CD4-positive, alpha-beta T cell (primary cell): ENCODE measurements around the gene SF3A2. TPM values are rescaled to one million over a fixed set of nuclear protein-coding genes. Genes with fewer than 3 reads are reported as not detected.

Experiments
- ATAC-seq: fragments of 200-7000 bp; cut with Tn5 transposase; one replicate; pipeline ENCODE4 v1.10.0; 2022; ENCODE audit warnings: mild to moderate bottlenecking; ENCODE audit not compliant: poor library complexity
- CTCF ChIA-PET: fragments of 350-600 bp; sonication (Branson Sonifier 250); formaldehyde crosslinking; loops from one replicate; lab custom pipeline; 2021; ENCODE audit warnings: antibody characterized with exemption, inconsistent platforms; lab: Charles Lee
- POLR2A ChIA-PET: fragments of 350-600 bp; sonication (Branson Sonifier 250); formaldehyde crosslinking; loops from one replicate; lab custom pipeline; 2021; ENCODE audit warnings: antibody characterized with exemption, inconsistent platforms; lab: Charles Lee
- DNase-seq, 14 experiments: peaks; one replicate each; pipeline ENCODE4 v3.0.0-alpha.2; 2013 to 2020; ENCODE audit warnings: mixed read lengths in 2 of 14
- H3K27ac ChIP-seq, 2 donors: one replicate each; pipeline versions ENCODE4 v1.5.1 to v1.7.0; 2013; ENCODE audit warnings: low read length in 2 of 2, low read depth in 1 of 2, mild to moderate bottlenecking in 1 of 2
- H3K27me3 ChIP-seq, 2 experiments: 1 replicate in 1 of 2; 2 replicates in 1 of 2; pipeline versions ENCODE4 v1.6.1 to v1.7.0; 2013; ENCODE audit warnings: low read length in 2 of 2, control low read depth in 1 of 2, mild to moderate bottlenecking in 1 of 2, moderate library complexity in 1 of 2; ENCODE audit not compliant: insufficient read depth in 2 of 2, control insufficient read depth in 1 of 2
- H3K36me3 ChIP-seq: one replicate; pipeline ENCODE4 v1.6.1; 2013; ENCODE audit warnings: low read length, control low read depth; ENCODE audit not compliant: insufficient read depth
- H3K4me1 ChIP-seq: one replicate; pipeline ENCODE4 v1.6.1; 2013; ENCODE audit warnings: low read length, control low read depth; ENCODE audit not compliant: insufficient read depth
- H3K4me3 ChIP-seq: one replicate; pipeline ENCODE4 v1.5.1; 2013; ENCODE audit warnings: mild to moderate bottlenecking, low read length, moderate library complexity
- H3K9me3 ChIP-seq, 2 experiments: 1 replicate in 1 of 2; 2 replicates in 1 of 2; pipeline versions ENCODE4 v1.6.1 to v1.7.0; 2013; ENCODE audit warnings: low read length in 2 of 2, mild to moderate bottlenecking in 2 of 2, control low read depth in 1 of 2, moderate library complexity in 1 of 2; ENCODE audit not compliant: control insufficient read depth in 1 of 2, insufficient read depth in 1 of 2
- H3K27ac Mint-ChIP-seq: one replicate; pipeline ENCODE4 v1.8.0; 2020; ENCODE audit warnings: mixed read lengths
- H3K27me3 Mint-ChIP-seq: one replicate; pipeline ENCODE4 v1.8.0; 2021; ENCODE audit warnings: mixed read lengths
- H3K36me3 Mint-ChIP-seq: one replicate; pipeline ENCODE4 v1.8.0; 2021; ENCODE audit warnings: low read depth, mixed read lengths
- H3K4me1 Mint-ChIP-seq: one replicate; pipeline ENCODE4 v1.8.0; 2021; ENCODE audit warnings: low read depth, mixed read lengths
- H3K4me3 Mint-ChIP-seq: one replicate; pipeline ENCODE4 v1.8.0; 2020; ENCODE audit warnings: mild to moderate bottlenecking, mixed read lengths
- H3K9me3 Mint-ChIP-seq: one replicate; pipeline ENCODE4 v1.8.0; 2020; ENCODE audit warnings: mixed read lengths
- intact Hi-C, 2 experiments: fragments of 100-400 bp; cut with DNase I in 1 of 2; cut with micrococcal nuclease in 1 of 2; formaldehyde crosslinking; loops; one replicate each; pipeline versions ENCODE4 v1.15.1 to v1.9.0; 2023 to 2025; cut with DNase I, micrococcal nuclease
- total RNA-seq, 174 experiments: library from RNA in 2 of 174; stranded (reverse) in 2 of 174; gene quantifications; one replicate each; pipeline ENCODE4 v1.2.3 and lab custom pipeline; 2021 to 2026
- TF ChIP-seq, protein P1 (sequence below): fragments of 200-600 bp; IDR thresholded peaks from one replicate; pipeline ENCODE4 v1.8.0; 2022; ENCODE audit warnings: antibody characterized with exemption, mild to moderate bottlenecking

The SF3A2 gene
- total RNA-seq, 2 experiments from 2014 or later = 186 to 194 TPM

GRCh38 chr19:2289714-2290435 is 53.3 kb downstream of the SF3A2 start:
- Histone ChIP-seq H3K36me3 (peaks cover 4% of the 10 kb centered on the region), H3K27me3 (no peaks in the 10 kb centered on the region), H3K4me3 (peak overlapping the region; percentile 69), H3K4me1 (peaks cover 46% of the 10 kb centered on the region), H3K9me3 (no peaks in the 10 kb centered on the region), H3K27ac (peak overlapping the region; percentile 44 to 50)
- ChIA-PET POLR2A (interaction anchor here (0.6 to 2.2 kb wide), 16 partner anchors 10 to 1474 kb away, joined by 3 to 23 read pairs (median 5); partner anchors contain the start of genes LSM7 and SPPL2B), CTCF (interaction anchor here (1.0 to 1.1 kb wide), 2 partner anchors 16 to 28 kb away, joined by 3 to 5 read pairs; no protein-coding TSS in a partner anchor)
- Mint-ChIP-seq H3K4me1 (peaks cover 26% of the 10 kb centered on the region), H3K4me3 (peak overlapping the region; percentile 83), H3K27me3 (no peaks in the 10 kb centered on the region), H3K36me3 (peaks cover 22% of the 10 kb centered on the region), H3K27ac (peak overlapping the region; percentile 83), H3K9me3 (no peaks in the 10 kb centered on the region)
- intact Hi-C loops = loop anchor here (5.0 kb wide), 1 partner anchor 37 kb away; the partner anchor contains the start of genes LSM7 (in 2 of the 2) and SPPL2B (in 2 of the 2)
- TF ChIP-seq, protein P1, sequence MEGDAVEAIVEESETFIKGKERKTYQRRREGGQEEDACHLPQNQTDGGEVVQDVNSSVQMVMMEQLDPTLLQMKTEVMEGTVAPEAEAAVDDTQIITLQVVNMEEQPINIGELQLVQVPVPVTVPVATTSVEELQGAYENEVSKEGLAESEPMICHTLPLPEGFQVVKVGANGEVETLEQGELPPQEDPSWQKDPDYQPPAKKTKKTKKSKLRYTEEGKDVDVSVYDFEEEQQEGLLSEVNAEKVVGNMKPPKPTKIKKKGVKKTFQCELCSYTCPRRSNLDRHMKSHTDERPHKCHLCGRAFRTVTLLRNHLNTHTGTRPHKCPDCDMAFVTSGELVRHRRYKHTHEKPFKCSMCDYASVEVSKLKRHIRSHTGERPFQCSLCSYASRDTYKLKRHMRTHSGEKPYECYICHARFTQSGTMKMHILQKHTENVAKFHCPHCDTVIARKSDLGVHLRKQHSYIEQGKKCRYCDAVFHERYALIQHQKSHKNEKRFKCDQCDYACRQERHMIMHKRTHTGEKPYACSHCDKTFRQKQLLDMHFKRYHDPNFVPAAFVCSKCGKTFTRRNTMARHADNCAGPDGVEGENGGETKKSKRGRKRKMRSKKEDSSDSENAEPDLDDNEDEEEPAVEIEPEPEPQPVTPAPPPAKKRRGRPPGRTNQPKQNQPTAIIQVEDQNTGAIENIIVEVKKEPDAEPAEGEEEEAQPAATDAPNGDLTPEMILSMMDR = no peak
- peak; percentile 72 for ATAC-seq
- DNase-seq = peak in 13 of 14 experiments; percentile 40 to 83 (median 65)

GRCh38 chr19:2290441-2291184 is 54.0 kb downstream of the SF3A2 start:
- ATAC-seq = peak; percentile 19
- H3K36me3 ChIP-seq = peaks cover 10% of the 10 kb centered on the region
- no peaks in the 10 kb centered on the region for H3K27me3 ChIP-seq
- Mint-ChIP-seq H3K36me3 (peaks cover 26% of the 10 kb centered on the region), H3K27me3 (no peaks in the 10 kb centered on the region), H3K4me1 (peaks cover 26% of the 10 kb centered on the region), H3K4me3 (peak overlapping the region; percentile 82), H3K27ac (peak overlapping the region; percentile 53), H3K9me3 (no peaks in the 10 kb centered on the region)
- CTCF ChIA-PET = no interaction called here
- H3K9me3 ChIP-seq = no peaks in the 10 kb centered on the region
- intact Hi-C loops = loop anchor here in 1 of 2 experiments (5.0 kb wide), 1 partner anchor 37 kb away; the partner anchor contains the start of genes LSM7 and SPPL2B
- H3K27ac ChIP-seq = no peak overlapping the region
- POLR2A ChIA-PET = interaction anchor here (0.6 to 2.2 kb wide), 4 partner anchors 8 to 32 kb away, joined by 3 to 7 read pairs (median 6); partner anchors contain the start of gene PEAK3
- peaks cover 46% of the 10 kb centered on the region for H3K4me1 ChIP-seq
- H3K4me3 ChIP-seq = peak overlapping the region; percentile 69
- DNase-seq = peak in 4 of 14 experiments; percentile 20 to 59 (median 48)
- TF ChIP-seq, protein P1 = no peak

DNA sequence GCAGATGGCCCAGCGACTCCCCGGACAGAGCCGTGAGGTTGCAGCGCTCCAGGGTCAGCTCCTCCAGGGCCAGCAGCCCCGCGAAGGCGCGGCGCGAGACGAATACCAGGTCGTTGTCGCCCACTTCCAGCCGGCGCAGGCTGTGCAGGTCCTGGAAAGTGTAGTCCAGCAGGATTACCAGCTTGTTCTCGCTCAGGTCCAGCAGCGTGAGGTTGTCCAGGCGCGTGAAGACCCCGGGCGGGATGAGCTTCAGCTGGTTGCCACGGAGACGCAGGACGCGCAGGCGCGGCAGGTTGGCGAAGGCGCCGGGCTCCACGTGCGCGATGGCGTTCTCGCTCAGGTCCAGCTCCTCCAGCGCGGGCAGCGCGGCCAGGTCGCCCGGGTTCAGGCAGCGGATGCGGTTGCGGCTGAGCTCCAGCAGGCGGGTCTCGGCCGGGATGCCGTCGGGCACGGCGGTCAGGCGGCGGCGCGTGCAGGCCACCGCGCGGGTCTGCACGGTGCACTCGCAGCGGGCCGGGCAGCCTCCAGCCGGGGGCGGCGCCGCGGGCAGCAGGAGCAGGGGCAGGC is 54.6 kb downstream of the SF3A2 start:
- intact Hi-C loops = loop anchor here in 1 of 2 experiments (5.0 kb wide), 1 partner anchor 36 kb away; the partner anchor contains the start of genes LSM7 and SPPL2B
- no peak overlapping the region for H3K27ac Mint-ChIP-seq

More for the DNA sequence above, 54.6 kb downstream of the SF3A2 start:
- peak in 1 of 14 experiments; percentile 40 for DNase-seq
- TF ChIP-seq, protein P1 = no peak
- no peak for ATAC-seq
- Histone ChIP-seq H3K9me3 (no peaks in the 10 kb centered on the region), H3K27ac (no peak overlapping the region), H3K27me3 (no peaks in the 10 kb centered on the region), H3K4me3 (peak overlapping the region; percentile 69), H3K36me3 (peaks cover 10% of the 10 kb centered on the region), H3K4me1 (peaks cover 46% of the 10 kb centered on the region)
- peaks cover 26% of the 10 kb centered on the region for H3K4me1 Mint-ChIP-seq
- ChIA-PET CTCF (no interaction called here), POLR2A (interaction anchor here (0.6 to 2.2 kb wide), 5 partner anchors 9 to 118 kb away, joined by 3 to 7 read pairs (median 5); partner anchors contain the start of gene PEAK3)
- peaks cover 26% of the 10 kb centered on the region for H3K36me3 Mint-ChIP-seq
- no peaks in the 10 kb centered on the region for H3K9me3 Mint-ChIP-seq
- H3K4me3 Mint-ChIP-seq = no peak overlapping the region
- H3K27me3 Mint-ChIP-seq = no peaks in the 10 kb centered on the region
